ENCODE measurements around the gene VAV3. TPM values are rescaled to one million over a fixed set of nuclear protein-coding genes. Genes with fewer than 3 reads are reported as not detected.
A peak's percentile ranks its signal among the peaks of the same experiment; 100 is the strongest.
"Not testable (repeated sequence)": the region's sequence is repeated elsewhere in the genome, so short reads cannot be mapped to it uniquely, and the experiment has no call there.

Gene VAV3
- total RNA-seq, 1 donor from 2014 or later, result 29.1 TPM

GRCh38 chr1:107851418-107851817 lies 113.6 kb downstream of the VAV3 start:
- peaks cover 72% of the 10 kb centered on the region for H3K4me1 Mint-ChIP-seq
- ATAC-seq (ENCODE audit: low read depth) (no peak), DNase-seq (no peak)
- ChIA-PET POLR2A (interaction anchor here (0.6 to 0.7 kb wide), 4 partner anchors 15 to 390 kb away, joined by 3 to 6 read pairs (median 4); no protein-coding TSS in a partner anchor), CTCF (interaction anchor here (0.6 to 1.4 kb wide), 2 partner anchors 113 to 274 kb away, joined by 3 read pairs; partner anchors contain the start of gene VAV3)
- H3K36me3 Mint-ChIP-seq (ENCODE audit: low read depth), result peaks cover 30% of the 10 kb centered on the region
- TF ChIP-seq, protein P1, sequence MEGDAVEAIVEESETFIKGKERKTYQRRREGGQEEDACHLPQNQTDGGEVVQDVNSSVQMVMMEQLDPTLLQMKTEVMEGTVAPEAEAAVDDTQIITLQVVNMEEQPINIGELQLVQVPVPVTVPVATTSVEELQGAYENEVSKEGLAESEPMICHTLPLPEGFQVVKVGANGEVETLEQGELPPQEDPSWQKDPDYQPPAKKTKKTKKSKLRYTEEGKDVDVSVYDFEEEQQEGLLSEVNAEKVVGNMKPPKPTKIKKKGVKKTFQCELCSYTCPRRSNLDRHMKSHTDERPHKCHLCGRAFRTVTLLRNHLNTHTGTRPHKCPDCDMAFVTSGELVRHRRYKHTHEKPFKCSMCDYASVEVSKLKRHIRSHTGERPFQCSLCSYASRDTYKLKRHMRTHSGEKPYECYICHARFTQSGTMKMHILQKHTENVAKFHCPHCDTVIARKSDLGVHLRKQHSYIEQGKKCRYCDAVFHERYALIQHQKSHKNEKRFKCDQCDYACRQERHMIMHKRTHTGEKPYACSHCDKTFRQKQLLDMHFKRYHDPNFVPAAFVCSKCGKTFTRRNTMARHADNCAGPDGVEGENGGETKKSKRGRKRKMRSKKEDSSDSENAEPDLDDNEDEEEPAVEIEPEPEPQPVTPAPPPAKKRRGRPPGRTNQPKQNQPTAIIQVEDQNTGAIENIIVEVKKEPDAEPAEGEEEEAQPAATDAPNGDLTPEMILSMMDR (IDR thresholded peaks at IDR 0.05), result no peak
- intact Hi-C loops (cut with micrococcal nuclease), result no loop called here
- H3K27me3 Mint-ChIP-seq, result no peaks in the 10 kb centered on the region
- no peak overlapping the region for H3K4me3 Mint-ChIP-seq
- H3K9me3 Mint-ChIP-seq, result peaks cover 11% of the 10 kb centered on the region
- H3K27ac Mint-ChIP-seq, result no peak overlapping the region

DNA sequence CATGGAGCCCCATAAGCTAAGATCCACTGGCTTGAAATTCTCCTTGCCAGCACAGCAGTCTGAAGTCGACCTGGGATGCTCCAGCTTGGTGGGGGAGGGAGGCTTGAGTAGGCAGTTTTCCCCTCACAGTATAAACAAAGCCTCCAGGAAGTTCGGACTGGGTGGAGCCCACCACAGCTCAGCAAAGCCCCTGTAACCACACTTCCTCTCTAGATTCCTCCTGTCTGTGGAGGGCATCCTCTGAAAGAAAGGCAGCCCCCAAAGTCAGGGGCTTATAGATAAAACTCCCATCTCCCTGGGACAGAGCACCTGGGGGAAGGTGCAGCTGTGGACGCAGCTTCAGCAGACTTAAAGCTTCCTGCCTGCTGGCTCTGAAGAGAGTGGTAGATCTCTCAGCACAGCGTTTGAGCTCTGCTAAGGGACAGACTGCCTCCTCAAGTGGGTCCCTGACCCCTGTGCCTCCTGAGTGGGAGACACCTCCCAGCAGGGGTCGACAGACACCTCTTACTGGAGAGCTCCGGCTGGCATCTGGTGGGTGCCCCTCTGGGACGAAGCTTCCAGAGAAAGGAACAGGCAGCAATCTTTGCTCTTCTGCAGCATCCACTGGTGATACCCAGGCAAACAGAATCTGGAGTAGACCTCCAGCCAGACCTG lies 120.3 kb downstream of the VAV3 start:
- POLR2A ChIA-PET, result interaction anchor here (0.6 to 2.7 kb wide), 7 partner anchors 27 to 119 kb away, joined by 3 to 14 read pairs (median 5); no protein-coding TSS in a partner anchor
- CTCF ChIA-PET, result interaction anchor here (1.2 to 2.0 kb wide), 4 partner anchors 33 to 281 kb away, joined by 4 to 9 read pairs (median 6); no protein-coding TSS in a partner anchor
- H3K4me1 Mint-ChIP-seq, result peaks cover 83% of the 10 kb centered on the region
- not testable (repeated sequence) for H3K27me3 Mint-ChIP-seq, DNase-seq
- ATAC-seq (ENCODE audit: low read depth), result peak; percentile 36
- peak overlapping the region; percentile 87 for H3K27ac Mint-ChIP-seq
- peak overlapping the region; percentile 66 for H3K4me3 Mint-ChIP-seq
- intact Hi-C loops (cut with micrococcal nuclease), result loop anchor here (1.0 to 5.0 kb wide), 3 partner anchors 8 to 198 kb away; no protein-coding TSS in a partner anchor
- peaks cover 30% of the 10 kb centered on the region for H3K36me3 Mint-ChIP-seq (ENCODE audit: low read depth)
- peaks cover 16% of the 10 kb centered on the region for H3K9me3 Mint-ChIP-seq

DNA sequence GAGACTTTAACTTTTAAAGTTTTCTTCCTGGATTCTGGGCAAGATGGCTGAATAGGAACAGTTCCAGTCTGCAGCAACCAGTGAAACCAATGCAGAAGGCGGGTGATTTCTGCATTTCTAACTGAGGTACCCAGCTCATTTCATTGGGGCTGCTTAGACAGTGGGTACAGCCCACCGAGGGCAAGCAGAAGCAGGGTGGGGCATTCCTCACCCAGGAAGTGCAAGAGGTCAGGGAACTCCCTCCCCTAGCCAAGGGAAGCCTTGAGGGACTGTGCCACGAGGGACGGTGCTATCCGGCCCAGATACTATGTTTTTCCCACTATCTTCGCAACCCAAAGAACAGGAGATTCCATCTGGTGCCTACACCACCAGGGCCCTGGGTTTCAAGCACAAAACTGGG lies 121.0 kb downstream of the VAV3 start:
- Mint-ChIP-seq H3K36me3 (ENCODE audit: low read depth) (peaks cover 27% of the 10 kb centered on the region), H3K4me1 (peaks cover 80% of the 10 kb centered on the region), H3K4me3 (peak overlapping the region; percentile 66), H3K27ac (peak overlapping the region; percentile 87), H3K27me3 (no peaks in the 10 kb centered on the region), H3K9me3 (peaks cover 16% of the 10 kb centered on the region)
- TF ChIP-seq, protein P1 (IDR thresholded peaks at IDR 0.05), result no peak
- intact Hi-C loops (cut with micrococcal nuclease), result loop anchor here (1.0 to 5.0 kb wide), 3 partner anchors 8 to 198 kb away; no protein-coding TSS in a partner anchor
- ChIA-PET POLR2A (interaction anchor here (0.7 to 2.7 kb wide), 7 partner anchors 13 to 120 kb away, joined by 3 to 14 read pairs (median 5); no protein-coding TSS in a partner anchor), CTCF (interaction anchor here (1.2 to 2.0 kb wide), 4 partner anchors 34 to 281 kb away, joined by 4 to 9 read pairs (median 6); no protein-coding TSS in a partner anchor)
- ATAC-seq (ENCODE audit: low read depth), result peak; percentile 52
- no peak for DNase-seq

DNA sequence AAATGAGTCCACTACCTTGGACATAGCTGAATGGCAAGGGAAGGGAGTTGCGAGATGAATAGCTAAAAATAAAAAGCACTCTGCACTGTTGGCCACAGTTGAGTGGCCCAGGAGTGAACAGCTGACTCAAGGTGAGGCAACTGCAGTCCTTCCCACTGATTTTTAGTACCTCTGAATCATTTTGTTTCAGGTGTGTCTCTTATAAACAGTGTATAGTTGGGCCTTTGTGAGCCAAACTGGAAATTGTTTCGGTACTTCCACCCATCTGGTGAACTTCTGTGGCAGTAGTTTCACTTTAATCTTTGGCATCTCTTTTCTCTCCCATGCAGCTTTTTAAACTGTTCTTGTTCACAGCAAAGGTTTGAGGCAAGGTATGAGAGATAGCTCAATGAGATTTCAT lies 122.7 kb downstream of the VAV3 start:
- no peaks in the 10 kb centered on the region for H3K27me3 Mint-ChIP-seq
- ATAC-seq (ENCODE audit: low read depth) (peak; percentile 27), DNase-seq (no peak)
- H3K36me3 Mint-ChIP-seq (ENCODE audit: low read depth), result peaks cover 16% of the 10 kb centered on the region
- TF ChIP-seq, protein P1 (IDR thresholded peaks at IDR 0.05), result no peak
- H3K4me3 Mint-ChIP-seq, result peak overlapping the region; percentile 16
- peaks cover 86% of the 10 kb centered on the region for H3K4me1 Mint-ChIP-seq
- peak overlapping the region; percentile 84 for H3K27ac Mint-ChIP-seq
- ChIA-PET CTCF (no interaction called here), POLR2A (interaction anchor here (0.8 to 2.2 kb wide), 4 partner anchors 10 to 122 kb away, joined by 3 to 8 read pairs (median 4); no protein-coding TSS in a partner anchor)
- intact Hi-C loops (cut with micrococcal nuclease), result loop anchor here (5.0 kb wide), 1 partner anchor 200 kb away; no protein-coding TSS in a partner anchor
- peaks cover 12% of the 10 kb centered on the region for H3K9me3 Mint-ChIP-seq

- CTCF ChIA-PET, result interaction anchor here (1.0 kb wide), 1 partner anchor 123 kb away, joined by 7 read pairs; no protein-coding TSS in a partner anchor
- Mint-ChIP-seq H3K9me3 (peaks cover 7% of the 10 kb centered on the region), H3K4me3 (peak overlapping the region; percentile 67), H3K27ac (peak overlapping the region; percentile 75), H3K4me1 (peaks cover 89% of the 10 kb centered on the region), H3K36me3 (ENCODE audit: low read depth) (peaks cover 5% of the 10 kb centered on the region), H3K27me3 (no peaks in the 10 kb centered on the region)
- ATAC-seq (ENCODE audit: low read depth) (peak; percentile 46), DNase-seq (no peak)
- POLR2A ChIA-PET, result interaction anchor here (0.6 to 1.4 kb wide), 7 partner anchors 26 to 62 kb away, joined by 3 to 7 read pairs (median 3); no protein-coding TSS in a partner anchor
- TF ChIP-seq, protein P1 (IDR thresholded peaks at IDR 0.05), result no peak
- intact Hi-C loops (cut with micrococcal nuclease), result loop anchor here (1.0 to 5.0 kb wide), 6 partner anchors 11 to 202 kb away; partner anchors contain the start of gene VAV3
Measured at GRCh38 chr1:107840725-107841124, 124.3 kb downstream of the VAV3 start.

All from activated B cell treated with CpG ODN at 0.5 μM for 24 hours (primary cell).